GM19035 (cell line): ENCODE data around the gene GCG.

Source experiments
- ATAC-seq: cut with Tn5 transposase; IDR thresholded peaks from one replicate; pipeline ENCODE4 v1.9.1; 2021; ENCODE audit not compliant: unreplicated experiment

Gene GCG

DNA sequence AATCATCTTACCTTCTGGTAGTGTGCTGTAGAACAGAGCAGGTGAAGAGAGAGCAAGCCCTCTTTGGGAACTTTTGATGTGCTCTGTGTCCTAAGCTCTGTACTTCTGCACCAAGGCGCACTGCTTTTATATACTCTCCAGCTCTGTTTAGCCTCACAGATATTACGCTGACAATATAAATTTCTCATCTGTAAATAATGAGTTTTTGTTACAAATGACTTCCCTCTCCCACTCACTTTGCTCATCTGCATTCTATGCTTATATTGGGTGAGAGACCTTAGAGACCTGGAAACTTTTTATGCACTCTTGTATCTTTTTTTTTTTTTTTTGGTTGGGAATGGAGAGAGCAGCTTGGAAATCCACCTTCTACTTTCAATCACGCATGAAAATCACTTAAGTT lies at the start of gene GCG:
Gene GCG, minus strand, starts transcription at position 101 of the 400 bp plus-strand sequence. CDS start 3,069 bp downstream, outside the sequence.
- no peak for ATAC-seq

DNA sequence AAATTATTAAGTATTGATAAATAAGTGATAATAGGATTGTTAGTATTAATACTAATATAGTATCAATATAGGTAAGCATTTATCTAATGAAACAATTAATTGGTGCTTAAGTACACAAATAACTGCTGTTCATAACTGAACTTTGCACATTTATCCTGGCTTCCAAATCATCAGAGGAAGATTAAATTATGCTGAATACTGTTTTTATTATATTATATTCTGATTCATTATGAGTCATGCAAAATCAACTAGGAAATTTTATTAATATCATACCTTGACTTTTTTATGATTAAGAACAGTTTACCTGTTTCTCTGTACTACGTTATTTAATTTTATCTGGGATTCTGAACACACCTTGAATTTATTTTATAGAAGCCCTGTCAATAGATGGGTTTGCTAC lies 48.6 kb upstream of the GCG start:
- no peak for ATAC-seq

DNA sequence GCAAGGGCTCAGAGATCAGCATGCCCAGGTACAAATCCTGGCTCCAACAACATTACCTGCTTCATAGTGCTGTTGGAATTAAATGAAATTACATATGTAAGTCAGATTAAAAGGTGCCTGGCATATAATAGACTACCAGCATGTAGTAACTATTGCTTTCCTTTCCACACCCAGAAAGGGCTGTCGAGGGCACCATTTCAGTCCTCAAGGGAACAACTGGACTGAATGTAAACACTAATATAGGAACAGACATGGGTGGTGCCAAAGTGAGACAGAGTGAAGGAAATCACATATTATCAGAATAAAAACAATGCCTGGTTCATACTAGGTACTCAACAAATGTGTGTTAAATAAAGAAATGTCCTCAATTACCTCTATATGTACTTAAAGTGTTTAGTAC lies 47.9 kb upstream of the GCG start:
- ATAC-seq: no peak

DNA sequence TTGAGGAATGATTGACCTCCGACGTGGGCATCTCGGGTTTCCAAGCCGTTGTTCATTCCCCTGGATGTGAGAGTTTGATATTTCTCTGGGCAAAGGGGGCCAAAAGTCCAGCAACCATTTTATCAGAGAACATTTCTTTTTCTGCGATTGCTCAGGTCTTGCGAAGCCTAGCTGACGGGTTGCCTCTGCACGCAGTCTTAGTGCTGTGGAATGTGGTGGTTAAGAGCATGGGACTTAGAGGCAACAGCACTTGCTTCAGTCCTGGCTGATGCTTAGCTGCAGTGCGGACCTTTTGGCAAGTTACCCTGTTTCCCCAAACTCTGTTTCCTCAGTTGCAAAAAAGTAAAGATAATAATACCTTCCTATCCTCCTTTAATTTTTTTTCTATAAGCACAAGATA lies 46.2 kb upstream of the GCG start:
- ATAC-seq: no peak

DNA sequence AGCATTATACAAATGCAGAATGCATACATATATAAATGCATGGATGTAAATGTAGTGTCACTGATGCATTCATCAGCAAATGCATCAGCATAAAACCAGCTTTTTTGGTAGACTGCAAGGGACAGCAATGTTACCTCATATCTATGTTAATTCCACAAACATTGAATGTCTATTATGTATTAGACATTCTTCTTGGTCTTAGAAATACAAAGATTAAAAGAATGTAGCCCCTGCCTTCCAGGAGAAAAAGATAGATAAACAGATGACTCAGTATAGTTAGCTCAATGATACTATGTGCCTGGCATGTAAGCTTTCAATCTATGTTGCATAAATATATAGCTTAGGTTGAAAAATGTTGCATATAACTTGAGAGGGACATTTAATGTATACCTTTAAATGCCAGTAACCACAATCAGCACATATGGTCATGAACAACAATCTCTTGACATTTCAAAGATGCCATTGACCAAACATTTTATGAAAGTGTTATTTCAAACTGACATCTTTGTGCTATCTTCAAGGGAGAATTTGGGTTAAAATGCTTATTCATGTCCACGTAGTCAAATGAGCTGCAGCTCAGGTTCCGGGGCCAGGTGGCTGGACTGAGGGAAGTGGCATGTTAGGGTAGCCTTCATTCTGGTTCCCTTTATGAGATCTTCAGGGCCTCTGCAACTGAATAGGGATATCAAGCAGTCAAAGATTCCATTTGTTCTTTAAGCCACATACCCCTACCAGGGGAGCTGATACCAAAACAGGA lies 45.2 kb upstream of the GCG start:
- ATAC-seq: no peak

DNA sequence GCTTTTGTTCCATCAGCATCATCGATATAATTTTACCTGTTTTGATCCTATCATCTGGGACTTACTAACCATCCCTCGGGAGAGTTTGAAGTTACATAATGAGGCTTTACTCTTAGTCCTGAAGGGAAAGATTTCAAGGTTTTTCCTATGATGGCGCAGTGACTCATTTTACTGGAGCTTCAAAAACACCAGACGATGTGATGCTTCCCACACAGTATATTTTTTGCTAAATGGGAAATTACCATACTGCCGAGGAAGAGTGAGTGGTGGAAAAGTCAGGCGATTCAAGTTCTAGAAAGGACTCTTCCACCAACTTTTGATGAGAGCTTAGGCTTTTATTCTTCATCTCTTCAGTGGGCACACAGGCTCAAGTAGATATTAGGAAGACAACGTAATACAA lies 44.6 kb upstream of the GCG start:
- no peak for ATAC-seq

DNA sequence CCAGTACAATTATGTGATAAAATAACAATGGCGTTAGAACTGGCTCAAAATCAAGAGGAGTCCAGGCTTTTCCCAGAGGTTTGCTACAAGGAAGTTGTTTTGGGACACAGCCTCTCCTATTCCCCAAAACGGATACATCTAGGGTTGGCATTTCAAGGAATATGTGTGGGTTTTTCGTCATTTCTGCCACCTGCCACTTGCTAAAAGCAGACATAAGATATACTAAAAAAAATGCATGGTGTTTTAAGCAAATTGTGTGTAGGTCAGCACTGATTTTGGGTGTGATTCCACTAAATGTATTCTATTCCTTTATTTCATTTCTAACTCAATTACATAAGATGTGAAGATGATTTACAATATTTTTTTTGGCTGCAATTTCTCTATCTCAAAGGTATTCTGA lies 36.4 kb upstream of the GCG start:
- no peak for ATAC-seq

DNA sequence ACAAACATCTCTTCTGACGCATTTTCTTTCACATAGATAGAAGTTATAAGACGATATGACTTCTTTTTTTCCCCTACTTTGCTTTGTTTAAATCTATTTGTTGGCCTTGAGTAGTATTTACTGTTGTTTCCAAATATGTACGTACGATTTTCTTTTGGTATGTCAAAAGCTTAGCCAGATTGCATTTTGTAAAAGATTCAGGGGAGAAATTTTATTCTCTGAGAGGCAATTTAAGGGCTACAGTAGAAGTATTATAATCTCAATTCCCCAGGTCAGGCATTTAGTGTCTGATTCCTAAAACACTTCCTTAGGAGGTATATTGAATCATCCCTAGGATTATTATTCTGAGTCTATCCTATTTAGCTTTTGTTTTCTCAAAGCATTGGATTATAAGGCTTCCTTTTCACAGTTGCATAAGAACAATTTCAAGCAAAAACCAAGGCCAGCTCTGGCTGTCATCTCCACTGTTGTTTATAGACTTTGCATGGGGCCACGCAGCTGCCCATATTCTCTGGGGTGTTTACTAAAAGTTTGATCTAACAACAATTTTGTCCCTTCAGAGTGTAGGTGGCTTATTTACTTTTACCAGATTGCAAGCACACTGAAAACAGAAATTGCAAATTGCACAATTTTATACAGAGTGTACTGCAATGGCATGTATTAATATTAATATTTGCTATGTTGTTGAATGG lies 33.6 kb upstream of the GCG start:
- no peak for ATAC-seq

DNA sequence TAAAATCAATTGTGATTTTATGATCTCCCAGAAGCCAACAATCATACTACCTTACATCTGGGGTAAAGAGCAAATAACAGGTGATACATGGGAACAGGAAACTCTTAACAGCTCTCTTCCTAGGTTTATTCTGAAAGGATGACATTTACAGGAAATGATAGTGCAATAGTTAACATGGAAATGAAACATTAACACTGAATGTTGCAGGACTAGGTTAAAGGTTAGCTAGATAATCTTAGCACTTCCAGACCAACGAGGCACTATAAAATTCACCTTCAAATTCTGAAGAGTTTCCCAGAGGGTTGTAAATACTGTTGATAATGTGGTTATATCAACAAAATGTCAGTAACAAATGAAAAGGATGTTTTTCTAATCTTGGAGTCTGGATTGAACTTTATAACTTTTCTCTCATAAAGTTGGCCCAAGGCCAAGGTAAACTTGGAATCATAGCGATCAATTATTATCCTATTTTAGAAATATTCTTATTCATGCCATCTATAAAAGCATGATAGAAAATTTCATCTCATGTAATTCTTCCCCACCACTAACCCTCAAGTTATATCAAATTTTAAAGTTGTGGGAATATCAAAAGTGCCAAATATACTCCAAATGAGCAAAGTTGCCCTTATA lies 32.9 kb upstream of the GCG start:
- no peak for ATAC-seq

DNA sequence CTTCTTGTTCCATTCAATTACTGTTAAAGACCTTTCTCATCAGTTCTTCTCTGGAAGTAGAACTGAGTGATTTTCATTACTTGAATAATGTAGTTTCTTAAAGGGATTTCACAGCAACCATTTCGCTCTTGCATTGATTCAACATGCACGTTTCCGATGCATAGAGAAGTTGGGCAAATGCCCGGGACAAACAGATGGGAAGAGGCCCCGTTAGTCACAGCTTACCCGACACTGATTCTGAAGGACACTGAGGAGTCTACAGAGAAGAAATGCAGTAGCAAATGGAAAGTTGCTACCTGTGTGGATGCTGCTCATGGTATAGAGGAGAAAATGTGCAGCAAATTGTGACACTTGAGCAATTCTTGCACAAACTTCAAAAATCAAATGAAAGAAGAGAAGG lies 32.3 kb upstream of the GCG start:
- ATAC-seq: no peak

DNA sequence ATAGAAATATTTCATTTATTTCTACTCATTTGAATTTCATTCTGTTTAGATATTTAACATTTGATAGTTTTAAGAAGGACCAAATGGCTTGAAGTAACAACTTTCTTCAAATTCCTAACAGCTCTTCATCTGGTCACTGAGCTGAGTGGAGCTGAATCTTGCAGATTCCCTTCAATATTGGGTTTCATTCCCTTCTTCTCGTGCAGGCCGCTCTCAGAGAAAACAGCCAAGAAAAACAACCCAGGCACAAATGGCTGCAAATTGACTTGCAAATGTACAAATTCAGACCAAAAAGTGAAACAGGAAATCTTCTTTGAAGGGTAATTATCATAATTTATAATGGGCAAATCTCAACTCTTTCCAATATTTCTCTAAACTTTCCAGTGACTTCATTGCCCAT lies 30.3 kb upstream of the GCG start:
- no peak for ATAC-seq

DNA sequence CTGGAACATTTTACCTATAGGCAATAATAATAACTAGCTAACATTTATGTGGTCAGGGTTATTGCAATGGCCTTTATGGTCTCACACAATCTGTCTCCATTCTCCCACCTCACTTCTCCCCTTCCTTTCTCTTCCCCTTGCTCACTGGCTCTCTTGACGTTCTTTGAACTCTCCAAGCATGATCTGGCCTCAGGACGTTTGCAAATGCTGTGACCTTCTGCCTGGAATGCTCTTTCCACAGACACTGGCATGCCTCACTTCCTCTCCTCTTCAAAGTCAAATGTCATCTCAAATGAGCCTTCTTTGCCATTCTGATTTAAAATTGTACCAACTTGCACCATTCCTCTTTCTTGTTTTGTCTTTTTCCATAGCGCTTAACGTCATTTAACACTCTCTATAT lies 25.3 kb upstream of the GCG start:
- no peak for ATAC-seq

DNA sequence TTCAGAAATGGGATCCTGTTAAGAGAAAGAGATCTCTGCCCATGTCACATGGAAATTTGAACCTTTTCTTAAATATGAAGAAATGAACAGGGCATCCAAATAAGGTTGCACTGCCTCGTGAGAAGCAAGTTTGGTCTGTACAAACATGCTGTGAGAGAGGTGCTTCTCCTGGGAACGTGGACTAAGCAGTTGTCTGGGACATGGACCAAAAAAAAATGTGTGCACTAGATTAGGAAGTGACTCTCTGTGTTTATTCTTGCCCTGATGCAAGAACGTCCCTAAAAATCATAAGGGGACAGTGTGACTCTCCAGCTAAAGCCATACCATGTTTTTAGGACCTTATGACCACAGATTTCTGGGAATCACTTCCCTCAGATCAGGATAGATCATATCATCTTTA lies 23.7 kb upstream of the GCG start:
- ATAC-seq: no peak

DNA sequence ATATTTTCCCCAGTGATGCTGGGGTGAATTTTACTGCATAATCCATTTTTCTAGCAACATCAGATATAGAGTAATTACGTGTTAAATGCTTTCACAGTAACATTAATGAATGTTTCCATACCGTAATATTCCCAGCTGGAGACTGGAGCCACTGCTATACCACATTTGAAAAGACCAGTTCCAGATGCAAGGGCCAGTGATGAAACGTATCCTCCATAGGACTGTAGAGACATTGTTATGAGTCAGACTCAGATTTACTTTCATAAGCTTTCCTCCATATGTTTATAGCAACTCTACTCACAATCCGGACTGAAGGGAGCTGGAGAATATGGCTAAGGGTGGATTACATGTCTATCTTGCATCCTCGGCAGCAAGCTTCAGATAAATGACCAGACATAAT lies 22.7 kb upstream of the GCG start:
- ATAC-seq: no peak

DNA sequence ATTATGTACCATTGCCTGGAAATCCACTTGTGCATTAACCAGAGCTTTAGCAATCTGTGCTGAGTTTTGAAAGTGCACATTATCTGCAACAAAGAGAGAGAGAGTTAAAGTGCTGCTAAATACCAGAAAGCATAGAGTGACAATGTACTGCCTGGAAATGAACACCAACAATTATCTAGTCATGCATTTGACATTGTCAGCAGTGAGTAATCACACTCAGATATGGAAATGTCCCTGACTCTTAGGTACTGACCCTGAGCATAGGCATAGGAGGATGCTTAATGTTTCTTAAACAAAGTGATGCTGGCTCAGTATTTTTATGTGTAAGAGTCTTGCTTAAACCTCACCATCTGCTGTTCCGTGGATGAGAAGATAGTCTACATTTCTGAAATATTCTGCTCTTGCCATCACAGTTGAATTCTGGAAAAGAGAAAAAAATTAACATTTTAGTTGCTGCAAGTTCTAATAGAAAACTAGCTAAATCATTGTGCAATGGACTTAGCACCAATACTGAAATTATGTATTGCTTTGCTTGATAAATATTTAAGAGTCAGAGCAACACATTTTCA lies 20.8 kb upstream of the GCG start:
- no peak for ATAC-seq

DNA sequence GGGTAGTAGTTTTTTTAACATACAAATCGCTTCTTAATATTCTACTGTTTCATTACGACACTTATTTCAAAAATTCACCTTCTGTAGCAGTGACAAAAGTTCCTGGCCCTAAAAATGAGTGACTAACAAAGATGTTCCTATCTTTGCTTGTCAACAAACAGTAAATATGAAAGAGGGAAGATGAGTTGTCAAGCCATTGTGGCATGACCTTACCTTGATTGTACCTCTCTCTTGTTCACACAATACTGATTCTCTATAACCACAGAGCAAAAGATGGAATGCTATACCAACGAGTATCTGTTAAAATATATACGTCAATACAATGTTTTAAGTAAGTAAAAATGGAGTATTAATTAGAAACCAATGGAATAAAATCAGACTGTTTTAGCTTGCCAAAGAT lies 14.7 kb upstream of the GCG start:
- ATAC-seq: no peak

DNA sequence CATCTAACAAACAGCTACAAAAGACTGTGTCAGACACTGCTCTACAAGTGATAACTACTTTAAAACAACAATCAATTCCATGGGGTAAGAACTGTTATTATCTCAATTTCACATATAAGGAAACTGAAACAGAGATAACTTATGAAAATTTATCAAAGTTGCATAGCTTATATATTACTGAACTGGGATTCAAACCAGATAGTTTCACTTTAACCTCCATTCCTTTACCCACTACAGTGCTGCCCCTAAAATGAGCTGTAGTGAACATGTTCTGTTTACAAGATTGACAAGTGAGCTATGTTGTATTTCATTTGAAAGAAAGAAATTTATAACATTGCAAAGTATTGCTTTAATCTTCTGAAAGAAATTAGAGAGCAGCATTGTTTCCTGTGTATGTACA lies 14.1 kb upstream of the GCG start:
- ATAC-seq: no peak

DNA sequence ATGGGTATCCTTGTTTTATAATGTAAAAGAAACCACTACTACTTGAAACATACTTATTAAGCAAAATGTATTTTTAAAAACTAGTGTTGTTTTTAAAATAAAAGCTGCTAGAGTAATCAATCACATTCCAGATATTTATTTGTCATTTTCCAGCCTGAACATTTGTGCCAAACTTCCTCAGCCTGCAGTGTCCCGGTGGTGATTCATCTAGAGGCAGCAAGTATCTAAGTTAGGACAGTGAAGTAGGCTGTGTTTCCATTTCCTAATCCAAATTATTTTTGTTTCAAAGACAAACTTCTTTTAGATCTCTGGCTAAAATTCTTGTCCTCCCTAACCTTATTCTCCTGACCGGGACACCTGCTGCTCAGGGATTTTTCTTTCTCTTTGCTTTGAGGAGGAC lies 12.8 kb upstream of the GCG start:
- no peak for ATAC-seq

DNA sequence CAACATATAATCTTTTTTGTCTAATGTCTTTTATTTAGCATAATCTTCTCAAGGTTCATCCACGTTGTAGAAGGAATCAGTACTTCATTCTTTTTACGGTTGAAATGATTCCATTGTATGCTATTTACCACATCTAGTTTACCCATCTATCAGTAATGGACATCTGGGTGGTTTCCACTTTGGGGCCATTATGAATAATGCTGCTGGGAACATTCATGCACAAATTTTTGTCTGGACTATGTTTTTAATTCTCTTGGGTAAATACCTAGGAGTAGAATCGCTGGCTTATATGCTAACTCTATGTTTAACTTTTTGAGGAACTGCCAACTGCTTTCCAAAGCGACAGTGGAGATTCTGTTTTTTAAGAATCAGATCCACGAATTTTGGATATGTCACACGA lies 7.4 kb upstream of the GCG start:
- no peak for ATAC-seq

DNA sequence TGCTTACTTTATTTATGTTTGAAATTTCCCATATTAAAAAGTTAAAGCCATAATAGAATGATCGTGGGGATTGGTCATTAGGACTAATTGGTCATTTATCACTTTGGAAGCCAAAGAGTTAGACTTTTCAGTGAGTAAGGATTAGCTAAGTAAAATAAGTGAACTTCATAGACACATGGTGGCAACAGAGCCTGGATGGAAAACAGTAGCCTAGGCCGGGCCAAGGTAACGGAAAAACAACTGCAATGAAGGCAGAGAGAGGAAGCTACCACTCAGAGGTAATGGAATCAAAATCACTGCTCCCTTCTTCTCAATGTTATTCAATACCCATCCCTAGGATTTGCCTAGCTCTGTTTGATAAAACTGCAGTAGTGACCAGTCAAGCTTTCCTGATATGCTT lies 4.1 kb upstream of the GCG start:
- no peak for ATAC-seq

DNA sequence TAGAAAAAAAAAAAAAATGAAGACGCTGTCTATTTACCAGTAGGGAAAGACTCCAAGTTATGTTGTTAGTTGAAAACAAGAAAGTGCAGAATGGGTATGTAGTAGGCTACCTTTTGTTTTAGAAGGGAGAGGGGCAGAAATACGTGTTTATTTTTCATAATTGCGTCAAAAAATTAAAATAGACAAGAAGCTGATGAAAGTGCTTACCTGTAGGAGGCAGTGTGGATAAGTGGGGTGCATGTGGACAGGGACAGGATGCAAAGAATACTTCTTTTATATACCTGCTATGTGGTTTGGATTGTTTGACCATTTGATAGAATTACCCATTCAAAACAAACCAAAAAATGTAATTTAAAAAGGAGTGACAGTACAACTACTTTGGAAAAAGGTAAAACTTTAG lies 3.0 kb upstream of the GCG start:
- ATAC-seq: no peak

DNA sequence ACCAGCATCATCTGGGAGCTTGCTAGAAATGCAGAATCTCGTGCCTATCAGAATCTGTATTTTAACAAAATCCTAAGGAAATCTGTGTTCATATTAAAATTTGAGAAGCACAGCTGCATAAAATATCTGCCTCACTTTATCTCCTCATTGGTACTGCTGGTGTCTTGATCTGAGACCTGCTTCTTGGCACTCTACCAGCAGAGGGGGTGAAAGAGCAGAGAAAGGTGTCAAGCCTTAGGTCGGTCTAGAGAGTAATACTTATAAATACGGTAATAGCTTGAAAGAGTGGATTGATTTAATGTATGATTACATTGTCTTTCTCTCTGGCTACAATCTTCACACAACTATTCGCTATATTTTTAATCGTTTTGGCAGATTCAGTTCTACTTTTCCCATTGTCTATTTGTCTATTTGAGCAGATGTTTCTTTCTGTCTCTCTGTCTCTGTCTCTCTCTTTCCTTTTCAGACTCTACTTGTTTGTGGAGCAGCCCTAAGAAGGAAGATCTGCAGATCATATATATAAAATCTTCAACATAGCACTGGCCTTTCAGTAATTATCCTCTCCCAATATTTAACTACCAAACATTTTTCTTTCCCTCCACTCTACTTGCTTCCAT lies 1.7 kb upstream of the GCG start:
- ATAC-seq: peak; percentile 98
